Measurements from ENCODE around the gene BCAR1. TPM values are rescaled to one million over a fixed set of nuclear protein-coding genes. Genes with fewer than 3 reads are reported as not detected.
"Not testable (repeated sequence)": the region's sequence is repeated elsewhere in the genome, so short reads cannot be mapped to it uniquely, and the experiment has no call there.

The BCAR1 gene
- total RNA-seq, 1 donor from 2014 or later, result 30.1 TPM

GRCh38 chr16:75256059-75256571 lies 4.7 kb upstream of the BCAR1 start:
- DNase-seq (ENCODE audit: low spot score), result peak; percentile 53

- DNase-seq (ENCODE audit: low spot score), result peak; percentile 85
Measured at GRCh38 chr16:75254359-75254837, 3.0 kb upstream of the BCAR1 start.

- DNase-seq (ENCODE audit: low spot score), result peak; percentile 92
Measured at GRCh38 chr16:75252946-75253911, 1.8 kb upstream of the BCAR1 start.

- no peak for DNase-seq (ENCODE audit: low spot score)
Measured at GRCh38 chr16:75252049-75252864, 833 bp upstream of the BCAR1 start.

- no peak for DNase-seq (ENCODE audit: low spot score)
Measured at GRCh38 chr16:75250809-75251279, 580 bp downstream of the BCAR1 start.

GRCh38 chr16:75250089-75250808 lies 1.2 kb downstream of the BCAR1 start:
- no peak for DNase-seq (ENCODE audit: low spot score)

- DNase-seq (ENCODE audit: low spot score), result no peak
Measured at GRCh38 chr16:75249441-75249840, 2.0 kb downstream of the BCAR1 start.

- DNase-seq (ENCODE audit: low spot score), result no peak
Measured at GRCh38 chr16:75248536-75249380, 2.7 kb downstream of the BCAR1 start.

GRCh38 chr16:75248142-75248535 lies 3.3 kb downstream of the BCAR1 start:
- no peak for DNase-seq (ENCODE audit: low spot score)

GRCh38 chr16:75247249-75247648 lies 4.2 kb downstream of the BCAR1 start:
- no peak for DNase-seq (ENCODE audit: low spot score)

- DNase-seq (ENCODE audit: low spot score), result peak; percentile 50
Measured at GRCh38 chr16:75246504-75247205, 4.8 kb downstream of the BCAR1 start.

- peak; percentile 93 for DNase-seq (ENCODE audit: low spot score)
Measured at GRCh38 chr16:75244844-75245758, 6.3 kb downstream of the BCAR1 start.

GRCh38 chr16:75244225-75244809 lies 7.1 kb downstream of the BCAR1 start:
- peak; percentile 72 for DNase-seq (ENCODE audit: low spot score)

GRCh38 chr16:75243667-75244224 lies 7.7 kb downstream of the BCAR1 start:
- no peak for DNase-seq (ENCODE audit: low spot score)

GRCh38 chr16:75242436-75243078 lies 8.9 kb downstream of the BCAR1 start:
- not testable (repeated sequence) for DNase-seq (ENCODE audit: low spot score)

GRCh38 chr16:75241955-75242354 lies 9.5 kb downstream of the BCAR1 start:
- DNase-seq (ENCODE audit: low spot score), result no peak

GRCh38 chr16:75241412-75241811 lies 10.0 kb downstream of the BCAR1 start:
- DNase-seq (ENCODE audit: low spot score), result no peak
